Brain microvascular endothelial cell (primary cell): ENCODE data around the gene KRTAP10-3.
"Not testable (repeated sequence)": the region's sequence is repeated elsewhere in the genome, so short reads cannot be mapped to it uniquely, and the experiment has no call there.

Experiments used
- DNase-seq: peaks from one replicate; pipeline ENCODE4 v3.0.0-alpha.2; 2020
- H3K27ac ChIP-seq: fragments of 250-450 bp; sonication (Bioruptor Pico); 2 replicates; pipeline ENCODE4 v1.5.1; 2020; ENCODE audit warnings: mild to moderate bottlenecking, moderate library complexity
- H3K27me3 ChIP-seq: fragments of 250-450 bp; sonication (Bioruptor Pico); replicated peaks from 2 replicates; pipeline ENCODE4 v1.5.1; 2020; ENCODE audit warnings: mild to moderate bottlenecking
- H3K36me3 ChIP-seq: fragments of 250-450 bp; sonication (Bioruptor Pico); replicated peaks from 2 replicates; pipeline ENCODE4 v1.5.1; 2020; ENCODE audit warnings: mild to moderate bottlenecking
- H3K4me3 ChIP-seq: 2 replicates; pipeline ENCODE4 v1.5.1; 2011; ENCODE audit warnings: low read depth, mild to moderate bottlenecking, control low read depth, low read length, moderate library complexity
- CTCF ChIP-seq: IDR thresholded peaks from 2 replicates; pipeline ENCODE4 v1.5.1; 2011; ENCODE audit warnings: low read depth, mild to moderate bottlenecking, moderate library complexity, low read length, control low read depth, inconsistent platforms; ENCODE audit errors: missing control alignments
- in situ Hi-C: cut with HindIII; loops from 2 replicates; pipeline ENCODE4 v1.10.0; 2017; ENCODE audit warnings: low sequenced_read_pairs, low pct_ligation_motif_present

Gene KRTAP10-3

GRCh38 chr21:44601596-44602462, 43.2 kb upstream of the KRTAP10-3 start:
- in situ Hi-C loops = no loop called here
- no peak for TF ChIP-seq CTCF
- peaks cover 2% of the 10 kb centered on the region for H3K27me3 ChIP-seq

GRCh38 chr21:44601091-44601490, 42.5 kb upstream of the KRTAP10-3 start:
- H3K27me3 ChIP-seq, H3K27ac ChIP-seq, in situ Hi-C loops, H3K36me3 ChIP-seq, H3K4me3 ChIP-seq, DNase-seq: not testable (repeated sequence)

More at GRCh38 chr21:44601596-44602462, 43.2 kb upstream of the KRTAP10-3 start:
- Histone ChIP-seq H3K4me3 (no peak overlapping the region), H3K27ac (no peak overlapping the region), H3K36me3 (no peaks in the 10 kb centered on the region)
- no peak for DNase-seq

GRCh38 chr21:44600118-44600978, 41.8 kb upstream of the KRTAP10-3 start, which contains the start of gene KRTAP10-7:
TSS of gene KRTAP10-7 (plus strand) at chr21:44600597. CDS start at chr21:44600622, 25 bp downstream.
- H3K27ac ChIP-seq, in situ Hi-C loops, H3K4me3 ChIP-seq, H3K36me3 ChIP-seq, DNase-seq, H3K27me3 ChIP-seq: not testable (repeated sequence)

GRCh38 chr21:44599264-44600029, 40.9 kb upstream of the KRTAP10-3 start:
- Histone ChIP-seq H3K36me3 (no peaks in the 10 kb centered on the region), H3K4me3 (no peak overlapping the region), H3K27me3 (peaks cover 2% of the 10 kb centered on the region), H3K27ac (no peak overlapping the region)
- in situ Hi-C loops = no loop called here
- no peak for DNase-seq
- no peak for TF ChIP-seq CTCF

GRCh38 chr21:44598061-44598460, 39.5 kb upstream of the KRTAP10-3 start:
- H3K27me3 ChIP-seq = peaks cover 7% of the 10 kb centered on the region
- no peaks in the 10 kb centered on the region for H3K36me3 ChIP-seq
- in situ Hi-C loops = no loop called here
- no peak for TF ChIP-seq CTCF
- no peak for DNase-seq
- no peak overlapping the region for H3K27ac ChIP-seq
- no peak overlapping the region for H3K4me3 ChIP-seq

- no peak overlapping the region for H3K27ac ChIP-seq
- DNase-seq = no peak
- no peak overlapping the region for H3K4me3 ChIP-seq
- in situ Hi-C loops = no loop called here
- no peaks in the 10 kb centered on the region for H3K36me3 ChIP-seq
- peaks cover 13% of the 10 kb centered on the region for H3K27me3 ChIP-seq
- TF ChIP-seq CTCF = no peak
Observed at GRCh38 chr21:44596068-44596725, 37.6 kb upstream of the KRTAP10-3 start.
